Keratinocyte (primary cell): ENCODE results near the gene NMNAT2.

Experiments used
- EZH2 ChIP-seq: IDR thresholded peaks from one replicate; pipeline ENCODE4 v1.6.1; 2012; ENCODE audit warnings: inconsistent platforms, mild to moderate bottlenecking, low read length, moderate library complexity
- TF ChIP-seq, protein P1 (sequence below), 3 experiments: IDR thresholded peaks in 1 of 3; conservative IDR thresholded peaks in 1 of 3; optimal IDR thresholded peaks in 1 of 3; 2 replicates in 2 of 3; 3 replicates in 1 of 3; pipeline versions ENCODE3 to v1.5.1; 2011; ENCODE audit warnings: low read length in 3 of 3, mild to moderate bottlenecking in 3 of 3, moderate library complexity in 2 of 3, control low read depth in 1 of 3, inconsistent platforms in 1 of 3; ENCODE audit not compliant: insufficient read depth in 2 of 3; ENCODE audit errors: extremely low read depth in 1 of 3

DNA sequence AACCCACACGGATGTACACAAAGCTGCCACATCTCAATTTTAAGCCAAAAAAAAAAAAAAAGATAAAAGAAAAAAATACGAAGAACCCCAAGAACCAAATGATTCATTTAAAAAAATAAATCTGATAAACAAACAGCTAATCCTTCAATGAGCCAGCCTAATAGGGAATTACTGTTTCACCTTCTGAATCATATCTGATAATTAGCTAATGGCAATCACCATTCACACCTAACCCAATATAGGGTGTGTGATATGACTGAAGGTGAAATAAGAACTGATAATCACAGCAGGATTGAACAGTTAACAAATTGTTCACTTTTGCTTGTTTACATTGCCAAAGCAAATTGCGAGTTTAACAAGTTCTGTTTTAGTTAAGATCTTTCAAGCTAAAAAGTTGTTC is 170.7 kb downstream of the NMNAT2 start:
- TF ChIP-seq, protein P1, sequence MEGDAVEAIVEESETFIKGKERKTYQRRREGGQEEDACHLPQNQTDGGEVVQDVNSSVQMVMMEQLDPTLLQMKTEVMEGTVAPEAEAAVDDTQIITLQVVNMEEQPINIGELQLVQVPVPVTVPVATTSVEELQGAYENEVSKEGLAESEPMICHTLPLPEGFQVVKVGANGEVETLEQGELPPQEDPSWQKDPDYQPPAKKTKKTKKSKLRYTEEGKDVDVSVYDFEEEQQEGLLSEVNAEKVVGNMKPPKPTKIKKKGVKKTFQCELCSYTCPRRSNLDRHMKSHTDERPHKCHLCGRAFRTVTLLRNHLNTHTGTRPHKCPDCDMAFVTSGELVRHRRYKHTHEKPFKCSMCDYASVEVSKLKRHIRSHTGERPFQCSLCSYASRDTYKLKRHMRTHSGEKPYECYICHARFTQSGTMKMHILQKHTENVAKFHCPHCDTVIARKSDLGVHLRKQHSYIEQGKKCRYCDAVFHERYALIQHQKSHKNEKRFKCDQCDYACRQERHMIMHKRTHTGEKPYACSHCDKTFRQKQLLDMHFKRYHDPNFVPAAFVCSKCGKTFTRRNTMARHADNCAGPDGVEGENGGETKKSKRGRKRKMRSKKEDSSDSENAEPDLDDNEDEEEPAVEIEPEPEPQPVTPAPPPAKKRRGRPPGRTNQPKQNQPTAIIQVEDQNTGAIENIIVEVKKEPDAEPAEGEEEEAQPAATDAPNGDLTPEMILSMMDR (optimal IDR thresholded peaks at IDR 0.05 in 1 of 3, IDR thresholded peaks at IDR 0.05 in 1 of 3, conservative IDR thresholded peaks at IDR 0.05 in 1 of 3; ENCODE audit: extremely low read depth in 1 of 3, insufficient read depth in 2 of 3, low read length in 3 of 3) = no peak
- no peak for TF ChIP-seq EZH2
